SH-SY5Y (cell line): ENCODE measurements around the gene GPR149.

Source experiments
- GATA2 ChIP-seq: IDR thresholded peaks from 2 replicates; pipeline ENCODE4 v1.6.1; 2011; ENCODE audit warnings: mild to moderate bottlenecking, low read depth, low read length
- GATA3 ChIP-seq: IDR thresholded peaks from 2 replicates; pipeline ENCODE4 v1.6.1; 2011; ENCODE audit warnings: low read depth, mild to moderate bottlenecking, low read length, moderate library complexity

Gene GPR149

GRCh38 chr3:154378311-154378710 lies 51.7 kb downstream of the GPR149 start:
- no peak for TF ChIP-seq GATA2
- no peak for TF ChIP-seq GATA3

GRCh38 chr3:154367221-154367620 lies 62.8 kb downstream of the GPR149 start:
- TF ChIP-seq GATA3 (no peak), GATA2 (no peak)

- no peak for TF ChIP-seq GATA3
- no peak for TF ChIP-seq GATA2
Observed at GRCh38 chr3:154364849-154365248, 65.1 kb downstream of the GPR149 start.

GRCh38 chr3:154361099-154361498 lies 68.9 kb downstream of the GPR149 start:
- TF ChIP-seq GATA2 (no peak), GATA3 (no peak)

- TF ChIP-seq GATA3, result no peak
- no peak for TF ChIP-seq GATA2
Observed at GRCh38 chr3:154356009-154356408, 74.0 kb downstream of the GPR149 start.

GRCh38 chr3:154349223-154349622 lies 80.8 kb downstream of the GPR149 start:
- TF ChIP-seq GATA3, result no peak
- no peak for TF ChIP-seq GATA2

GRCh38 chr3:154345422-154346122 lies 84.4 kb downstream of the GPR149 start:
- TF ChIP-seq GATA3, result no peak
- no peak for TF ChIP-seq GATA2

- TF ChIP-seq GATA3 (no peak), GATA2 (no peak)
Observed at GRCh38 chr3:154338570-154338969, 91.4 kb downstream of the GPR149 start.

GRCh38 chr3:154338008-154338407 lies 92.0 kb downstream of the GPR149 start:
- TF ChIP-seq GATA3, result no peak

GRCh38 chr3:154334973-154335420 lies 95.0 kb downstream of the GPR149 start:
- TF ChIP-seq GATA3 (no peak), GATA2 (no peak)

- TF ChIP-seq GATA3 (no peak), GATA2 (no peak)
Observed at GRCh38 chr3:154327871-154328270, 102.1 kb downstream of the GPR149 start.

GRCh38 chr3:154324919-154325318 lies 105.1 kb downstream of the GPR149 start:
- TF ChIP-seq GATA3 (no peak), GATA2 (no peak)

GRCh38 chr3:154323891-154324738 lies 105.9 kb downstream of the GPR149 start, which contains the start of gene DHX36:
Gene DHX36 (minus strand): TSS chr3:154324487. CDS start chr3:154324416, 71 bp downstream.
- TF ChIP-seq GATA3 (no peak), GATA2 (no peak)

- TF ChIP-seq GATA3 (no peak), GATA2 (no peak)
Observed at GRCh38 chr3:154316974-154317767, 112.8 kb downstream of the GPR149 start.
